ENCODE data around the gene KIFAP3.

DNA sequence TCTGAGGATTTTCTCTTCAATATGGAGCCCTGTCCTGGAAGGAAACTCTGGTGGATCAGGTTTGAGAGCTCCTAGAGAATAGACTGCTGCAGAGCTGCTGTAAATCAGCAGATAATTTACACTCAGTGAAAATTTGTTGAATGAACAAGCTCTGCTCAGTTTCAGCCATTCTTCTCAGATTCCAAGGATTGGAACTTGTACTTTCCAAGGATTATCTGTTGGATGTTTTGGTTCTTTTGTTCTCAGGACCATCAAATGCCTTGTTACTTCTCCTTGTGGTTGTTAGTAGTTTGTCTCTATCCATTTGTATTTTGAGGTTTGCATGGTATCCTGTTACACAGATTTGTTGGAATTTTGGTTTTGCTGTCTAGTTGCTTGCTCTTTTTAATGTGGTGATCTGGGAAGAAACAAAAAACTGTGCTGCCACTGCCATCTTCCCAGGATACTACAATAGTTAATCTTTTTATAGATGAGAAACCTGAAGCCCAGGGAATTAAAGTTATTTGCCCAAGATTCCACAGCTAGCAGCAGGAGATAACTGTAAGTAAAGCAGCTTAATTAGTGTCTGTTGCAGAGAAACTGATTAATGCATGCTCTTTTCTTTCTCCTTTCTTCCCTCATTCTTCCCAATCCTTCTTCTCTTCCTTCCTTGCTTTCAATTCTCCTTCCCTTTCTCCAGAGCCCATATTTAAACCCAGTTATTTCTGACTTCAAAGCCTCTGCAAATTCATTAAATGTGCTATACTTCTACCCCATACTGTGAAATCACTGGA, 21.7 kb upstream of the KIFAP3 start:
- TF ChIP-seq, protein P1, sequence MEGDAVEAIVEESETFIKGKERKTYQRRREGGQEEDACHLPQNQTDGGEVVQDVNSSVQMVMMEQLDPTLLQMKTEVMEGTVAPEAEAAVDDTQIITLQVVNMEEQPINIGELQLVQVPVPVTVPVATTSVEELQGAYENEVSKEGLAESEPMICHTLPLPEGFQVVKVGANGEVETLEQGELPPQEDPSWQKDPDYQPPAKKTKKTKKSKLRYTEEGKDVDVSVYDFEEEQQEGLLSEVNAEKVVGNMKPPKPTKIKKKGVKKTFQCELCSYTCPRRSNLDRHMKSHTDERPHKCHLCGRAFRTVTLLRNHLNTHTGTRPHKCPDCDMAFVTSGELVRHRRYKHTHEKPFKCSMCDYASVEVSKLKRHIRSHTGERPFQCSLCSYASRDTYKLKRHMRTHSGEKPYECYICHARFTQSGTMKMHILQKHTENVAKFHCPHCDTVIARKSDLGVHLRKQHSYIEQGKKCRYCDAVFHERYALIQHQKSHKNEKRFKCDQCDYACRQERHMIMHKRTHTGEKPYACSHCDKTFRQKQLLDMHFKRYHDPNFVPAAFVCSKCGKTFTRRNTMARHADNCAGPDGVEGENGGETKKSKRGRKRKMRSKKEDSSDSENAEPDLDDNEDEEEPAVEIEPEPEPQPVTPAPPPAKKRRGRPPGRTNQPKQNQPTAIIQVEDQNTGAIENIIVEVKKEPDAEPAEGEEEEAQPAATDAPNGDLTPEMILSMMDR (IDR thresholded peaks at IDR 0.05; ENCODE audit: insufficient read depth, low read length, poor library complexity, severe bottlenecking), result no peak
- no peak for TF ChIP-seq EZH2phosphoT487 (conservative IDR thresholded peaks at IDR 0.05; ENCODE audit: low read length)

All from SU-DHL-6 (cell line).